Ovary (tissue), 9 donors: Measurements from ENCODE around the gene GPR75. TPM values are rescaled to one million over a fixed set of nuclear protein-coding genes. Genes with fewer than 3 reads are reported as not detected.

ENCODE experiments used
- DNase-seq, 5 donors: peaks; one replicate each; pipeline ENCODE4 v3.0.0-alpha.2; 2019 to 2020
- H3K27ac ChIP-seq, 2 donors: fragments of 200-600 bp; one replicate each; pipeline versions ENCODE4 v1.5.1 to v1.8.0; 2019 to 2022
- H3K27me3 ChIP-seq: fragments of 200-600 bp; one replicate; pipeline ENCODE4 v1.8.0; 2022
- H3K36me3 ChIP-seq: fragments of 200-600 bp; sonication (generic); one replicate; pipeline ENCODE4 v1.5.1; 2019
- H3K4me1 ChIP-seq: one replicate; pipeline ENCODE4 v1.8.1; 2013; ENCODE audit warnings: mild to moderate bottlenecking, moderate library complexity; ENCODE audit not compliant: insufficient read depth
- H3K4me3 ChIP-seq: fragments of 200-600 bp; sonication (generic); one replicate; pipeline ENCODE4 v1.5.1; 2017
- H3K9me3 ChIP-seq, 2 donors: fragments of 200-600 bp in 1 of 2; sonication (generic) in 1 of 2; one replicate each; pipeline versions ENCODE4 v1.5.1 to v1.8.1; 2013 to 2019; ENCODE audit warnings: mild to moderate bottlenecking in 1 of 2, moderate library complexity in 1 of 2
- EP300 ChIP-seq: sonication (generic); formaldehyde crosslinking; IDR thresholded peaks from one replicate; pipeline ENCODE4 v1.6.1; 2017; ENCODE audit warnings: antibody characterized with exemption
- POLR2A ChIP-seq: fragments of 450-650 bp; IDR thresholded peaks from one replicate; pipeline ENCODE4 v1.6.1; 2017; ENCODE audit warnings: antibody characterized with exemption, mild to moderate bottlenecking, moderate library complexity
- WGBS, 3 donors: extraction: QIAGEN DNeasy Blood & Tissue Kit in 1 of 3; methylation state at CpG; one replicate each; pipeline versions ENCODE4 v1.1.5 to v1.1.7; 2013 to 2017; 5-methylcytosine and 5-hydroxymethylcytosine counted together
- intact Hi-C, 4 donors: fragments of 100-400 bp; cut with DNase I; formaldehyde crosslinking; loops; one replicate each; pipeline versions ENCODE4 v1.11.0 to v1.15.1; 2022 to 2023
- polyA plus RNA-seq, 2 donors: library from polyadenylated mRNA; stranded (reverse); fragments of 200-250 nt in 1 of 2; fragments of 350-450 nt in 1 of 2; fragmentation: Illumina TruSeq in 1 of 2; extraction: RNeasy Lipid Tissue Mini Kit (QIAGEN cat#74804) in 1 of 2; gene quantifications; one replicate each; pipeline ENCODE4 v1.2.3, GENCODE V29; 2013 to 2014
- total RNA-seq, 7 donors: library from RNA; depleted of rRNA in 2 of 7; stranded (reverse); fragments of >200 nt in 2 of 7; fragmentation: NEBNext Ultra II Directional in 3 of 7; extraction: Animal tissue kit (Norgen Biotek cat#: 25700) in 3 of 7; gene quantifications; one replicate each; pipeline versions ENCODE4 v1.1.0 to v1.2.4, GENCODE V29; 2016 to 2023
- TF ChIP-seq, protein P1 (sequence below), 3 donors: fragments of 450-650 bp in 2 of 3; fragments of 200-600 bp in 1 of 3; IDR thresholded peaks; one replicate each; pipeline versions ENCODE4 v1.5.1 to v1.8.0; 2016 to 2022; ENCODE audit warnings: antibody characterized with exemption in 3 of 3, mild to moderate bottlenecking in 1 of 3
- donor health status: DM: no; HTN: no; CAD: no; lungs with moderate emphysema.
- donor health status: DM: no; HTN: no; CAD: no.
- donor health status: Bipolar disorder and iron deficiency.
- donor health status: DM: yes; HTN: yes; CAD: no.
- donor health status: DM: no; HTN: no; CAD: no.
- donor health status: DM: yes; HTN: yes; CAD: no.

Gene GPR75
- total and polyA plus RNA-seq, 9 donors: 1.1 to 4.9 (median 2.8) TPM

- DNase-seq: no peak
- no peaks in the 10 kb centered on the region for H3K36me3 ChIP-seq
- intact Hi-C loops: no loop called here
- no peak overlapping the region for H3K27ac ChIP-seq
- H3K4me3 ChIP-seq: no peak overlapping the region
- H3K9me3 ChIP-seq: no peaks in the 10 kb centered on the region
- no peaks in the 10 kb centered on the region for H3K27me3 ChIP-seq
- H3K4me1 ChIP-seq: no peaks in the 10 kb centered on the region
- 90% methylated on average over 9 of the region's 9 CpGs for WGBS, 3 donors
- TF ChIP-seq EP300: no peak
- TF ChIP-seq, protein P1, sequence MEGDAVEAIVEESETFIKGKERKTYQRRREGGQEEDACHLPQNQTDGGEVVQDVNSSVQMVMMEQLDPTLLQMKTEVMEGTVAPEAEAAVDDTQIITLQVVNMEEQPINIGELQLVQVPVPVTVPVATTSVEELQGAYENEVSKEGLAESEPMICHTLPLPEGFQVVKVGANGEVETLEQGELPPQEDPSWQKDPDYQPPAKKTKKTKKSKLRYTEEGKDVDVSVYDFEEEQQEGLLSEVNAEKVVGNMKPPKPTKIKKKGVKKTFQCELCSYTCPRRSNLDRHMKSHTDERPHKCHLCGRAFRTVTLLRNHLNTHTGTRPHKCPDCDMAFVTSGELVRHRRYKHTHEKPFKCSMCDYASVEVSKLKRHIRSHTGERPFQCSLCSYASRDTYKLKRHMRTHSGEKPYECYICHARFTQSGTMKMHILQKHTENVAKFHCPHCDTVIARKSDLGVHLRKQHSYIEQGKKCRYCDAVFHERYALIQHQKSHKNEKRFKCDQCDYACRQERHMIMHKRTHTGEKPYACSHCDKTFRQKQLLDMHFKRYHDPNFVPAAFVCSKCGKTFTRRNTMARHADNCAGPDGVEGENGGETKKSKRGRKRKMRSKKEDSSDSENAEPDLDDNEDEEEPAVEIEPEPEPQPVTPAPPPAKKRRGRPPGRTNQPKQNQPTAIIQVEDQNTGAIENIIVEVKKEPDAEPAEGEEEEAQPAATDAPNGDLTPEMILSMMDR (IDR thresholded peaks at IDR 0.05): no peak
- no peak for TF ChIP-seq POLR2A
Observed at GRCh38 chr2:53820048-53820447, 39.7 kb downstream of the GPR75 start.

- H3K27ac ChIP-seq: no peak overlapping the region
- no peaks in the 10 kb centered on the region for H3K9me3 ChIP-seq
- TF ChIP-seq POLR2A (no peak), EP300 (no peak)
- TF ChIP-seq, protein P1 (IDR thresholded peaks at IDR 0.05): no peak
- no peaks in the 10 kb centered on the region for H3K4me1 ChIP-seq
- no peak for DNase-seq
- no peaks in the 10 kb centered on the region for H3K36me3 ChIP-seq
- intact Hi-C loops: no loop called here
- no peak overlapping the region for H3K4me3 ChIP-seq
- H3K27me3 ChIP-seq: no peaks in the 10 kb centered on the region
- 70 to 80% (median 79%) methylated on average over 4 of the region's 4 CpGs for WGBS, 3 donors
Observed at GRCh38 chr2:53819634-53820033, 40.1 kb downstream of the GPR75 start.

- Histone ChIP-seq H3K4me1 (no peaks in the 10 kb centered on the region), H3K4me3 (no peak overlapping the region), H3K36me3 (no peaks in the 10 kb centered on the region), H3K27me3 (no peaks in the 10 kb centered on the region), H3K27ac (no peak overlapping the region), H3K9me3 (no peaks in the 10 kb centered on the region)
- TF ChIP-seq POLR2A (no peak), EP300 (no peak)
- TF ChIP-seq, protein P1 (IDR thresholded peaks at IDR 0.05): no peak
- no peak for DNase-seq
- 89 to 94% (median 89%) methylated on average over 3 of the region's 3 CpGs for WGBS, 3 donors
- intact Hi-C loops: no loop called here
Observed at GRCh38 chr2:53818854-53819435, 40.8 kb downstream of the GPR75 start.

DNA sequence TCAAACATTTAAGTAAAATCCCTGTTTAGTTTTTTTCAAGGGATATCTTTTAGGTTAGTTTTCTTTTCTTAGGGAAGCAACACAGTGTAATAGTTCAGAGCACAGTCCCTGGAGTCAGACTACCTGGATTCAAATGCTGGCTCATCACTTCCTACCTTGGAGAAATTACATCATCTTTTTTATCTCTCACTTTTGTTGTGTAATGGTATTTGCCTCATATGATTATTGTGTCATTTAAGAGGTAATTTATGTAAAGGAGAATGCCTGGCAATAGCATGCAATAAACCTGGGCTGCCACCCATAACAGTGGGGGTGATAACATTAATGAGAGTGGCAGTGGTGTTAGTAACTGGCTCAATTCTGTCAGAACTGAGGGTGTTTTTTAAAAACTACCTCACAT is 46.6 kb downstream of the GPR75 start:
- no peak for TF ChIP-seq EP300
- TF ChIP-seq, protein P1 (IDR thresholded peaks at IDR 0.05): no peak
- no peaks in the 10 kb centered on the region for H3K27me3 ChIP-seq
- DNase-seq: no peak
- no peak overlapping the region for H3K4me3 ChIP-seq
- H3K4me1 ChIP-seq: no peaks in the 10 kb centered on the region
- H3K36me3 ChIP-seq: no peaks in the 10 kb centered on the region
- intact Hi-C loops: no loop called here
- no peaks in the 10 kb centered on the region for H3K9me3 ChIP-seq
- no peak overlapping the region for H3K27ac ChIP-seq
